ENCODE measurements around the gene RPL13A. TPM values are rescaled to one million over a fixed set of nuclear protein-coding genes. Genes with fewer than 3 reads are reported as not detected.
"Not testable (repeated sequence)": the region's sequence is repeated elsewhere in the genome, so short reads cannot be mapped to it uniquely, and the experiment has no call there.

RPL13A gene
- total RNA-seq, 1 donor from 2014 or later = 2,053 TPM

- peak overlapping the region; percentile 24 for H3K4me3 Mint-ChIP-seq
Measured at GRCh38 chr19:49456326-49456725, 31.1 kb upstream of the RPL13A start.

GRCh38 chr19:49458567-49458903 is 28.9 kb upstream of the RPL13A start:
- no peak for DNase-seq (ENCODE audit: low spot score)
- Histone ChIP-seq H3K9me3 (ENCODE audit: low read depth) (no peaks in the 10 kb centered on the region), H3K9ac (no peak overlapping the region), H3K4me2 (no peak overlapping the region), H3F3A (ENCODE audit: low read depth) (peaks cover 9% of the 10 kb centered on the region), H3K27ac (no peak overlapping the region), H3K4me3 (no peak overlapping the region), H3K36me3 (no peaks in the 10 kb centered on the region), H2AFZ (replicated peaks) (no peak overlapping the region), H4K20me1 (ENCODE audit: low read depth) (no peaks in the 10 kb centered on the region), H3K79me2 (ENCODE audit: low read depth) (peaks cover 15% of the 10 kb centered on the region), H3K4me1 (peaks cover 6% of the 10 kb centered on the region), H3K27me3 (no peaks in the 10 kb centered on the region)
- peaks cover 3% of the 10 kb centered on the region for H3K4me1 Mint-ChIP-seq
- H3K4me3 Mint-ChIP-seq = no peak overlapping the region
- no peak overlapping the region for H3K27ac Mint-ChIP-seq
- no peaks in the 10 kb centered on the region for H3K27me3 Mint-ChIP-seq (ENCODE audit: insufficient read depth, low read depth)
- TF ChIP-seq CTCF (IDR thresholded peaks at IDR 0.05) (no peak), EZH2 (IDR thresholded peaks at IDR 0.05) (no peak), EZH2phosphoT487 (IDR thresholded peaks at IDR 0.05) (no peak)
- no peaks in the 10 kb centered on the region for H3K9me3 Mint-ChIP-seq
- H3K36me3 Mint-ChIP-seq = peaks cover 6% of the 10 kb centered on the region

More at GRCh38 chr19:49456326-49456725, 31.1 kb upstream of the RPL13A start:
- Mint-ChIP-seq H3K4me1 (peaks cover 15% of the 10 kb centered on the region), H3K27ac (no peak overlapping the region), H3K27me3 (ENCODE audit: insufficient read depth, low read depth) (peaks cover 5% of the 10 kb centered on the region), H3K36me3 (peaks cover 7% of the 10 kb centered on the region), H3K9me3 (no peaks in the 10 kb centered on the region)
- no peak for DNase-seq (ENCODE audit: low spot score)
- no peaks in the 10 kb centered on the region for H4K20me1 ChIP-seq (ENCODE audit: low read depth)
- H2AFZ ChIP-seq (replicated peaks) = no peak overlapping the region
- peaks cover 18% of the 10 kb centered on the region for H3K79me2 ChIP-seq (ENCODE audit: low read depth)
- H3K9me3 ChIP-seq (ENCODE audit: low read depth) = no peaks in the 10 kb centered on the region
- H3K27me3 ChIP-seq = no peaks in the 10 kb centered on the region
- H3K4me3 ChIP-seq = no peak overlapping the region
- no peak overlapping the region for H3K9ac ChIP-seq
- H3F3A ChIP-seq (ENCODE audit: low read depth) = peaks cover 26% of the 10 kb centered on the region
- no peak overlapping the region for H3K27ac ChIP-seq
- TF ChIP-seq CTCF (IDR thresholded peaks at IDR 0.05) (no peak), EZH2 (IDR thresholded peaks at IDR 0.05) (no peak), EZH2phosphoT487 (IDR thresholded peaks at IDR 0.05) (no peak)
- no peak overlapping the region for H3K4me2 ChIP-seq
- no peaks in the 10 kb centered on the region for H3K36me3 ChIP-seq
- H3K4me1 ChIP-seq = peaks cover 6% of the 10 kb centered on the region

DNA sequence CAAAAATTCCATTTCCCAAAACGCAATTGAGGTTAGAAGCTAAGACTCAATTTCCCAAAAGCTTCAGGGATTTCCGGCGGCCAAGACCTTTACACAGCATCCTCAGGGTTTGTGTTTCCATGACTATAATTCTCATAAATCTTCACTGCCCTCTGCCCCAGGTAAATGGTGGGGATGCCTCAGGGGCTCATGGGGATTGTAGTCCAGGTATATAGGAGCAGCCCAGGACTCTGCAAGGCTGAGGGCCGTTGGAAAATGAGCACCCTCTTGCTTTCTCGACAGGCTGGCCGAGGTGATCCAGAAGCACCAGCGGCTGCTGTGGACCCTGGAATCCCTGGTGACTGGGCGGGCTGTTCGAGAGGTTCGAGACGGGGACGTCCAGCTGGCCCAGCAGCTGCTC is 28.0 kb upstream of the RPL13A start:
- no peak overlapping the region for H3K4me3 ChIP-seq
- H3K36me3 ChIP-seq = no peaks in the 10 kb centered on the region
- no peak overlapping the region for H2AFZ ChIP-seq (replicated peaks)
- Mint-ChIP-seq H3K27me3 (ENCODE audit: insufficient read depth, low read depth) (no peaks in the 10 kb centered on the region), H3K9me3 (no peaks in the 10 kb centered on the region), H3K4me1 (no peaks in the 10 kb centered on the region), H3K36me3 (peaks cover 6% of the 10 kb centered on the region), H3K4me3 (no peak overlapping the region), H3K27ac (no peak overlapping the region)
- H3K9me3 ChIP-seq (ENCODE audit: low read depth) = no peaks in the 10 kb centered on the region
- no peak overlapping the region for H3K9ac ChIP-seq
- H4K20me1 ChIP-seq (ENCODE audit: low read depth) = no peaks in the 10 kb centered on the region
- no peaks in the 10 kb centered on the region for H3K27me3 ChIP-seq
- H3K27ac ChIP-seq = no peak overlapping the region
- TF ChIP-seq CTCF (IDR thresholded peaks at IDR 0.05) (no peak), EZH2 (IDR thresholded peaks at IDR 0.05) (no peak), EZH2phosphoT487 (IDR thresholded peaks at IDR 0.05) (no peak)
- H3F3A ChIP-seq (ENCODE audit: low read depth) = peaks cover under 1% of the 10 kb centered on the region
- no peak overlapping the region for H3K4me2 ChIP-seq
- H3K79me2 ChIP-seq (ENCODE audit: low read depth) = peaks cover 6% of the 10 kb centered on the region
- no peaks in the 10 kb centered on the region for H3K4me1 ChIP-seq
- DNase-seq (ENCODE audit: low spot score) = no peak

DNA sequence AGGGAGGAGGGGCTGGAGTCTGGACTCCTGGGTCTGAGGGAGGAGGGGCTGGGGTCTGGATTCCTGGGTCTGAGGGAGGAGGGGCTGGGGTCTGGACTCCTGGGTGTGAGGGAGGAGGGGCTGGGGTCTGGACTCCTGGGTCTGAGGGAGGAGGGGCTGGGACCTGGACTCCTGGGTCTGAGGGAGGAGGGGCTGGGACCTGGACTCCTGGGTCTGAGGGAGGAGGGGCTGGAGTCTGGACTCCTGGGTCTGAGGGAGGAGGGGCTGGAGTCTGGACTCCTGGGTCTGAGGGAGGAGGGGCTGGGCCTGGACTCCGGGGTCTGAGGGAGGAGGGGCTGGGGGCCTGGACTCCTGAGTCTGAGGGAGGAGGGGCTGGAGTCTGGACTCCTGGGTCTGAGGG is 26.3 kb upstream of the RPL13A start:
- H3K9me3 ChIP-seq (ENCODE audit: low read depth); H4K20me1 ChIP-seq (ENCODE audit: low read depth); H3K36me3 Mint-ChIP-seq; H3K27me3 ChIP-seq; H3K4me2 ChIP-seq; H2AFZ ChIP-seq (replicated peaks); H3K27ac ChIP-seq; H3K4me1 ChIP-seq; H3F3A ChIP-seq (ENCODE audit: low read depth); H3K4me3 ChIP-seq; H3K9ac ChIP-seq; H3K9me3 Mint-ChIP-seq; DNase-seq (ENCODE audit: low spot score); H3K4me1 Mint-ChIP-seq; H3K36me3 ChIP-seq; H3K27ac Mint-ChIP-seq; H3K79me2 ChIP-seq (ENCODE audit: low read depth); H3K4me3 Mint-ChIP-seq; H3K27me3 Mint-ChIP-seq (ENCODE audit: insufficient read depth, low read depth): not testable (repeated sequence)
